Heart right ventricle (tissue), 16 donors: Measurements from ENCODE around the gene LRRC8C. TPM values are rescaled to one million over a fixed set of nuclear protein-coding genes. Genes with fewer than 3 reads are reported as not detected.

Experiments used
- ATAC-seq, 8 donors: fragments of 200-7000 bp; cut with Tn5 transposase; one replicate each; pipeline ENCODE4 v1.9.1; 2020; ENCODE audit warnings: mild to moderate bottlenecking in 8 of 8, moderate library complexity in 8 of 8, moderate number of reproducible peaks in 1 of 8
- DNase-seq, 2 donors: peaks; one replicate each; pipeline ENCODE4 v3.0.0-alpha.2; 2020
- H3K27ac ChIP-seq, 10 donors: fragments of 200-600 bp; sonication (generic) in 2 of 10; one replicate each; pipeline versions ENCODE4 v1.5.0 to v1.8.0; 2020 to 2022; ENCODE audit warnings: mild to moderate bottlenecking in 3 of 10
- H3K27me3 ChIP-seq, 7 donors: fragments of 200-600 bp; one replicate each; pipeline ENCODE4 v1.8.0; 2021 to 2022; ENCODE audit warnings: mild to moderate bottlenecking in 2 of 7
- H3K36me3 ChIP-seq, 9 donors: fragments of 200-600 bp; sonication (generic) in 1 of 9; one replicate each; pipeline versions ENCODE4 v1.5.0 to v1.8.0; 2020 to 2022; ENCODE audit warnings: mild to moderate bottlenecking in 2 of 9
- H3K4me1 ChIP-seq, 9 donors: fragments of 200-600 bp; sonication (generic) in 1 of 9; one replicate each; pipeline versions ENCODE4 v1.5.0 to v1.8.0; 2020 to 2022; ENCODE audit warnings: mild to moderate bottlenecking in 4 of 9
- H3K4me3 ChIP-seq, 10 donors: fragments of 200-600 bp; sonication (generic) in 2 of 10; one replicate each; pipeline versions ENCODE4 v1.5.0 to v1.8.0; 2020 to 2022; ENCODE audit warnings: mild to moderate bottlenecking in 7 of 10, moderate library complexity in 2 of 10
- H3K9me3 ChIP-seq, 11 donors: fragments of 200-600 bp in 10 of 11; sonication (generic) in 2 of 11; one replicate each; pipeline versions ENCODE4 v1.5.0 to v1.8.0; 2013 to 2022; ENCODE audit warnings: mild to moderate bottlenecking in 2 of 11, control low read depth in 1 of 11, moderate library complexity in 1 of 11
- CTCF ChIP-seq, 9 donors: fragments of 200-600 bp; sonication (generic) in 2 of 9; IDR thresholded peaks; one replicate each; pipeline versions ENCODE4 v1.5.0 to v1.8.0; 2021 to 2022; ENCODE audit warnings: antibody characterized with exemption in 9 of 9, mild to moderate bottlenecking in 5 of 9, moderate library complexity in 1 of 9
- WGBS, 2 donors: extraction: QIAGEN DNeasy Blood & Tissue Kit; methylation state at CpG; one replicate each; pipeline ENCODE4 v1.1.7; 2013; ENCODE audit warnings: inconsistent platforms in 1 of 2; 5-methylcytosine and 5-hydroxymethylcytosine counted together
- intact Hi-C, 10 donors: fragments of 100-400 bp; cut with DNase I; formaldehyde crosslinking; loops; one replicate each; pipeline versions ENCODE4 v1.11.1 to v1.14.2; 2022
- polyA plus RNA-seq, 2 donors: library from polyadenylated mRNA; stranded (reverse); fragments of 200-250 nt; gene quantifications; one replicate each; pipeline ENCODE4 v1.2.3, GENCODE V29; 2013
- total RNA-seq, 10 donors: library from RNA; stranded (reverse); fragmentation: NEBNext Ultra II Directional in 3 of 10; extraction: Animal tissue kit (Norgen Biotek cat#: 25700) in 3 of 10; gene quantifications; one replicate each; pipeline versions ENCODE4 v1.2.1 to v1.2.4, GENCODE V29; 2021 to 2023
- donor health status: Arrhythmogenic right ventricular cardiomyopathy.
- donor health status: ischemic (EF 13 %, LVEDD 7.1; RV severe dilation, severe dysfunction).
- donor health status: healthy with polysubstance abuse.
- donor health status: DM: no; HTN: yes; CAD: no.
- donor health status: DM: no; HTN: no; CAD: no.
- donor health status: ischemic (EF 25% LVEDD 6.9; RV normal size, moderate dysfunction).
- donor health status: ischemic (EF 25% LVEDD 5.7; RV mildly dilated, moderate dysfunction).
- donor health status: healthy.
- donor health status: DM: yes; HTN: yes; CAD: no.
- donor health status: Ischemic cardiomyopathy.
- donor health status: ischemic (EF 35%, LVEDD 5.7; RV mildly dilated, moderate dysfunction).
- donor health status: nonischemic (EF 11% LVEDD 7.7; RV severe dilation, severe dysfunction).
- donor health status: DM: yes; HTN: yes; CAD: no.
- donor health status: PGD.
- donor health status: ischemic (EF 29% LVEDD 5.4; RV normal size, mild dysfunction).
- donor health status: nonischemic (EF 23%, LVEDD 6.1; RV moderate dilation, normal function).

Gene LRRC8C
- total and polyA plus RNA-seq, 12 donors: 3.7 to 12.3 (median 8.2) TPM

GRCh38 chr1:89725631-89726030 lies 92.7 kb downstream of the LRRC8C start:
- Histone ChIP-seq H3K4me3 (no peak overlapping the region), H3K27me3 (no peaks in the 10 kb centered on the region), H3K36me3 (no peaks in the 10 kb centered on the region), H3K4me1 (peaks cover 9 to 75% (median 62%) of the 10 kb centered on the region in 9 donors), H3K9me3 (no peaks in the 10 kb centered on the region), H3K27ac (peak overlapping the region in 9 of 10 donors; percentile 10 to 86 (median 55))
- 77 to 84% methylated on average over 4 of the region's 4 CpGs for WGBS, 2 donors
- TF ChIP-seq CTCF (IDR thresholded peaks at IDR 0.05): no peak
- intact Hi-C loops: no loop called here
- DNase-seq: no peak
- no peak for ATAC-seq

GRCh38 chr1:89727517-89728312 lies 94.8 kb downstream of the LRRC8C start:
- intact Hi-C loops: loop anchor here in 1 of 10 donors (2.0 kb wide), 1 partner anchor 29 kb away; no protein-coding TSS in a partner anchor
- H3K4me3 ChIP-seq: peak overlapping the region in 4 of 10 donors; percentile 6 to 25 (median 18)
- WGBS, 2 donors: 68 to 73% methylated on average over 12 of the region's 12 CpGs
- no peak for TF ChIP-seq CTCF (IDR thresholded peaks at IDR 0.05)
- DNase-seq (no peak), ATAC-seq (peak in 4 of 8 donors; percentile 24 to 53 (median 44))
- no peaks in the 10 kb centered on the region for H3K27me3 ChIP-seq
- H3K27ac ChIP-seq: peak overlapping the region; percentile 56 to 86 (median 68)
- H3K36me3 ChIP-seq: no peaks in the 10 kb centered on the region
- no peaks in the 10 kb centered on the region for H3K9me3 ChIP-seq
- H3K4me1 ChIP-seq: peaks cover 9 to 65% (median 53%) of the 10 kb centered on the region in 9 donors

- TF ChIP-seq CTCF (IDR thresholded peaks at IDR 0.05): no peak
- ATAC-seq (peak; percentile 18 to 69 (median 60)), DNase-seq (no peak)
- H3K36me3 ChIP-seq: no peaks in the 10 kb centered on the region
- peaks cover 9 to 59% (median 48%) of the 10 kb centered on the region in 9 donors for H3K4me1 ChIP-seq
- peak overlapping the region; percentile 56 to 86 (median 68) for H3K27ac ChIP-seq
- no peaks in the 10 kb centered on the region for H3K9me3 ChIP-seq
- H3K27me3 ChIP-seq: no peaks in the 10 kb centered on the region
- intact Hi-C loops: loop anchor here in 1 of 10 donors (2.0 kb wide), 1 partner anchor 28 kb away; no protein-coding TSS in a partner anchor
- H3K4me3 ChIP-seq: peak overlapping the region in 4 of 10 donors; percentile 6 to 25 (median 18)
- 64 to 75% methylated on average over 4 of the region's 4 CpGs for WGBS, 2 donors
Measured at GRCh38 chr1:89728381-89728780, 95.5 kb downstream of the LRRC8C start.

GRCh38 chr1:89732206-89732605 lies 99.3 kb downstream of the LRRC8C start:
- no peaks in the 10 kb centered on the region for H3K27me3 ChIP-seq
- DNase-seq (no peak), ATAC-seq (no peak)
- H3K4me3 ChIP-seq: no peak overlapping the region
- H3K36me3 ChIP-seq: no peaks in the 10 kb centered on the region
- no peak for TF ChIP-seq CTCF (IDR thresholded peaks at IDR 0.05)
- peaks cover 2 to 30% (median 17%) of the 10 kb centered on the region in 9 donors for H3K4me1 ChIP-seq
- intact Hi-C loops: no loop called here
- no peaks in the 10 kb centered on the region for H3K9me3 ChIP-seq
- WGBS, 2 donors: 94 to 100% methylated on average over 1 of the region's 1 CpG
- no peak overlapping the region for H3K27ac ChIP-seq
